ES-I3 (cell line): ENCODE data around the gene RPL19.

ENCODE experiments used
- H3K36me3 ChIP-seq: 2 replicates; pipeline ENCODE4 v1.6.1; 2013; ENCODE audit warnings: mild to moderate bottlenecking, low read length, control low read depth, moderate library complexity; ENCODE audit not compliant: insufficient read depth
- H3K4me1 ChIP-seq: 2 replicates; pipeline ENCODE4 v1.6.1; 2013; ENCODE audit warnings: mild to moderate bottlenecking, control low read depth, low read length; ENCODE audit not compliant: insufficient read depth
- H3K9ac ChIP-seq: 2 replicates; pipeline ENCODE4 v1.6.1; 2013; ENCODE audit warnings: low read depth, mild to moderate bottlenecking, low read length, moderate library complexity
- H3K9me3 ChIP-seq: 2 replicates; pipeline ENCODE4 v1.6.1; 2013; ENCODE audit warnings: mild to moderate bottlenecking, low read length, moderate library complexity; ENCODE audit not compliant: control insufficient read depth, insufficient read depth

The RPL19 gene

DNA sequence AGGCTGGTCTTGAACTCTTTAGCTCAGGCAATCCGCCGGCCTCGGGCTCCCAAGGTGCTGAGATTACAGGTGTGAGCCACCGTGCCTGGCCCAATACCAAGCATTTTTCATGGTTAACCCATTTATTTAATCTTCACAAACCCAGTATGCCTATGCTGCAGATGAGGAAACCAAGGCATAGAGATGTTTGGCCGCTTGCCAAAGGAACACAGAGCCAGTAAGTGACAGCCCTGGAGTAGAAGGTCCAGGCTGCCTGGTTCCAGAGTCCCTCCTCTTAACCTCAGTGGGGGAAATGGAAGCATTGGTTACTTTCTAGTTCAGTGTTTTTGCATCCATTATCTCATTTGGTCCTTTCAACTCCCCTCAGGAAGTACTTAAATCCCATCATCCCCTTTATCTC lies 18.8 kb upstream of the RPL19 start:
- H3K36me3 ChIP-seq: peaks cover 7% of the 10 kb centered on the region; the same call in 1 of the 2 replicates
- H3K9me3 ChIP-seq: no peaks in the 10 kb centered on the region
- no peak overlapping the region for H3K9ac ChIP-seq
- H3K4me1 ChIP-seq: no peaks in the 10 kb centered on the region

- Histone ChIP-seq H3K9me3 (no peaks in the 10 kb centered on the region), H3K9ac (no peak overlapping the region), H3K4me1 (no peaks in the 10 kb centered on the region), H3K36me3 (peaks cover 7% of the 10 kb centered on the region)
These were observed 17.0 kb upstream of the RPL19 start for GRCh38 chr17:39183045-39183444.

DNA sequence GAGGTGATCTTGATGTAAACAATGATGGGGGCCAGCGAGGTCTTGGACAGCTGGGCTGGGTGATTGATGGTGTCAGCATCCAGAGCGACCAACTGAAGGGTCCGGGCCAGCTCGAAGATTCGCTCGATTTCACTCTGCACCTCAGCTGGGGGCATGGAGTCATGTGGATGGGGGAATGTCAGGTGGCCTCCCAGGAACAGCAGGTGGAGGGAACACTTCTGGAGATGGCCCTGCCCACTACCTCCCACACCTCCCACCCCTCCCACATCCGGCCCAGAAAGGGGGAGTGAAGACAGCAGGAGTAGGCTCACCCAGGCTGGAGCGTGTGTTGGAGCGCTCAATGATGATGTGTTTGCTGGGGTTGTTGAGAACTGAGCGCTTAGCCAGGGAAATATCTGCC lies 16.4 kb upstream of the RPL19 start:
- H3K36me3 ChIP-seq: peaks cover 7% of the 10 kb centered on the region

GRCh38 chr17:39186481-39187002 lies 13.5 kb upstream of the RPL19 start:
- H3K36me3 ChIP-seq: peaks cover 7% of the 10 kb centered on the region
- H3K9ac ChIP-seq: no peak overlapping the region
- H3K4me1 ChIP-seq: no peaks in the 10 kb centered on the region
- no peaks in the 10 kb centered on the region for H3K9me3 ChIP-seq

More for the DNA sequence above, 16.4 kb upstream of the RPL19 start:
- H3K4me1 ChIP-seq: no peaks in the 10 kb centered on the region
- no peaks in the 10 kb centered on the region for H3K9me3 ChIP-seq
- no peak overlapping the region for H3K9ac ChIP-seq

GRCh38 chr17:39187152-39187830 lies 12.8 kb upstream of the RPL19 start:
- H3K4me1 ChIP-seq: no peaks in the 10 kb centered on the region
- no peak overlapping the region for H3K9ac ChIP-seq
- peaks cover 7% of the 10 kb centered on the region for H3K36me3 ChIP-seq

GRCh38 chr17:39191750-39192510 lies 8.2 kb upstream of the RPL19 start:
- Histone ChIP-seq H3K36me3 (peaks cover 2% of the 10 kb centered on the region; the same call in 1 of the 2 replicates), H3K9me3 (no peaks in the 10 kb centered on the region), H3K9ac (no peak overlapping the region), H3K4me1 (peaks cover 14% of the 10 kb centered on the region)

More at GRCh38 chr17:39187152-39187830, 12.8 kb upstream of the RPL19 start:
- no peaks in the 10 kb centered on the region for H3K9me3 ChIP-seq

DNA sequence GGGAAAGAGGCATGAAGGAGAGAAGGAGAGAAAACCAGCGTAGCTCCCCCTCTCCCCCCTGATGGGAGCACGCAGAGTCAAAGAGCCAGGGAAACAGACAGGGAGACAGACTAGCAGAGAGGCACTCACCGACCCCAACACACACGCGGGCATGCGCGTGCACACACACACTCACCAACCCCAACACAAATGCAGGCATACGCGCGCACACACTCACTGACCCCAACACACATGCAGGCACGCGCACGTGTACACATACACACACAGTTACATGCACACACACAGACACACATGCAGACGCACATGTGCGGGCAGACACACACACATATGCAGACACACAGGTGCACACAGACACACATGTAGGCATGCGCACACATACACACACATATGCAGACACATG lies 7.2 kb upstream of the RPL19 start:
- no peaks in the 10 kb centered on the region for H3K9me3 ChIP-seq
- H3K9ac ChIP-seq: no peak overlapping the region
- H3K36me3 ChIP-seq: peaks cover 2% of the 10 kb centered on the region; the same call in 1 of the 2 replicates

GRCh38 chr17:39193346-39193745 lies 6.7 kb upstream of the RPL19 start:
- Histone ChIP-seq H3K9ac (no peak overlapping the region), H3K36me3 (peaks cover 2% of the 10 kb centered on the region; the same call in 1 of the 2 replicates)

More for the DNA sequence above, 7.2 kb upstream of the RPL19 start:
- H3K4me1 ChIP-seq: peaks cover 14% of the 10 kb centered on the region

GRCh38 chr17:39194089-39194984 lies 5.7 kb upstream of the RPL19 start:
- Histone ChIP-seq H3K9me3 (no peaks in the 10 kb centered on the region), H3K4me1 (peaks cover 14% of the 10 kb centered on the region), H3K9ac (peak overlapping the region; percentile 90), H3K36me3 (peaks cover 2% of the 10 kb centered on the region; the same call in 1 of the 2 replicates)

More at GRCh38 chr17:39193346-39193745, 6.7 kb upstream of the RPL19 start:
- H3K4me1 ChIP-seq: peaks cover 14% of the 10 kb centered on the region
- H3K9me3 ChIP-seq: no peaks in the 10 kb centered on the region

- H3K9me3 ChIP-seq: no peaks in the 10 kb centered on the region
- H3K9ac ChIP-seq: peak overlapping the region; percentile 90
- H3K4me1 ChIP-seq: peaks cover 14% of the 10 kb centered on the region
- H3K36me3 ChIP-seq: peaks cover 2% of the 10 kb centered on the region; the same call in 1 of the 2 replicates
These were observed 5.0 kb upstream of the RPL19 start for GRCh38 chr17:39194985-39195524.

DNA sequence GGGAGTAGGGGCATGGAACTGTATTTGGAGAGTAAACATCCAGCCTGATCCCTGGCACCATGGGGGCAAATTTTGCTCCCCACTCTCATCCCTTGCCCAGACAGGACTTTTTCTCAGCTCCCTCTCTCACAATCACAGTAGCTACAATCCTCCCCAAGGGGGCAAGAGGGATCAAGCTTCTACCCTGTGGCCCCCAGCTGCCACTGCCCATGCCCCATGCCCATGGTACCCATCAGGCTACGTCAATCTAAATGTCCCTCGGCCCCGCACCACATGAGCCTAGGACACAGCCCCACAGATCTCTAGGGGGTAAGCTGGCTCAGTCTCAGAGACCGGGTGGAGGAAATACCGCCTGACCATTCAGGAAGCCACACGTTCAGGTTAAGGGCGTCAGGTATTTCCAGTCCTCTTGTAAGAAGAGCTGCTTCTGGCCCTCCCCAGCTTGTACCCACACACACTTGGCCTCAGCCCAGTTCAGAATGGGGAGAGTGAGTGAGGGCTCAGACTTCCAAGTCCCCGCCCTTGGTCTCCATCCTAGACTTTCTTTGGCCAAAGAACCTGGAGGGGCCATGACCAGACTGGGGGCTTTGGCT lies 4.4 kb upstream of the RPL19 start:
- no peaks in the 10 kb centered on the region for H3K9me3 ChIP-seq
- peak overlapping the region; percentile 90; the same call in 1 of the 2 replicates for H3K9ac ChIP-seq
- peaks cover 2% of the 10 kb centered on the region; the same call in 1 of the 2 replicates for H3K36me3 ChIP-seq
- H3K4me1 ChIP-seq: peaks cover 14% of the 10 kb centered on the region

DNA sequence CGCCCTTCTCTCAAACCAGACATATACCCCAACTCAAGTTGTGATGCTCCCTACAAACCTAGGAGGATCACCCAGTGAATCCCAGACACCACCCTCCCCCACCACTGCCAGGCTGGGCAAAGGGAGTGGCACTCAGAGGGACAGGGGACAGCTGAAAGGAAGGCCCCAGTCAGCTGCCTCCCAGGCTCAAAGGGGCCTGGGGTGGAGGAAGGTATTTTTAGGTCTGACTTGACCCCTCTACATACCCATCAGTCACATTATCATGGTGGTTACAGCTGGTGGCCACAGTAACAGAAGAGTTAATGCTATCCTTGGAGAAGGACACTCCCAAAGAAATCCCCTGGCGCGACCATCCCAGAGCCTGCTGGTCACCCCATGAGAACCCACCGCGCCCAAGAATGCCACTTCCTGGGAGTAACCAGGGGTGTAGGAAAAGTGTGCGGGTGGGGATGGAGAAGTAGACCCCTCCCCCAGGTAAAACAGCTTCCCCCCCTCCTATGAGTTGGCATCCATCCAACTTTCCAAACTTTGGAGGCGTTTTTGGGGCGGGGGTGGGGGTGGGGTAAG lies 3.8 kb upstream of the RPL19 start:
- Histone ChIP-seq H3K4me1 (peaks cover 18% of the 10 kb centered on the region), H3K36me3 (peaks cover 9% of the 10 kb centered on the region; the same call in 1 of the 2 replicates), H3K9me3 (no peaks in the 10 kb centered on the region), H3K9ac (peak overlapping the region; percentile 90)

DNA sequence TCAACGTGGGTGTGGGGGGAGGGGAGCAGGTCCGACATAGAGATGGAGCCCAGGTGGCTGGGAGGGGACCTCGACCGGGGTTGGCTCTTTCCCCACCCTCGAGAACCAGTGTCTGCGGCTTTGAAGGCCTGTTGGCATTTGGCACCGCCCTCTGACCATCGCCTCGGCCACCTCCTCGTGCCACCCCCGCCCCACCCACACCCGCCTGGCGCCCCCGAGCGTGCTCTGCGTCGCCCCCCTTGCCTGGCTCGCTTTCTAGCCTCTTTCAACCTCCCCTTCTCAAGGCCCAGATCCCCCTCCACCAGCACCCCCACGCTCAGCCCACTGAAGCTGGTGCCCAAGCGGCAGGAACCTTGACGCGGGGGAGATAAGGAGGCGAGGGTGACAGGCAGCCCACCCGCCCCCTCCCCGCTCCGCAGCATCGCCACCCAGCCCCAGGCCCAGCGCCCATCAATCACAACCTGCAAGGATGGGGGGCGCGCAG lies 3.2 kb upstream of the RPL19 start:
- no peaks in the 10 kb centered on the region for H3K9me3 ChIP-seq
- H3K4me1 ChIP-seq: peaks cover 18% of the 10 kb centered on the region
- peaks cover 10% of the 10 kb centered on the region for H3K36me3 ChIP-seq
- H3K9ac ChIP-seq: peak overlapping the region; percentile 90; the same call in 1 of the 2 replicates
